Esophagus squamous epithelium (tissue), 5 donors: Measurements from ENCODE around the gene PRSS56. TPM values are rescaled to one million over a fixed set of nuclear protein-coding genes. Genes with fewer than 3 reads are reported as not detected.

Source experiments
- DNase-seq: peaks from one replicate; lab custom pipeline; 2025; lab: John Stamatoyannopoulos, UW
- H3K27ac ChIP-seq, 4 donors: fragments of 200-600 bp; sonication (generic); one replicate each; pipeline ENCODE4 v1.5.1; 2016 to 2019; ENCODE audit warnings: mild to moderate bottlenecking in 1 of 4
- H3K27me3 ChIP-seq, 4 donors: fragments of 200-600 bp; sonication (generic); 1 replicate in 3 of 4; 2 replicates in 1 of 4; pipeline versions ENCODE4 v1.5.1 to v1.6.0; 2017 to 2021; ENCODE audit warnings: antibody characterized with exemption in 1 of 4
- H3K36me3 ChIP-seq, 3 donors: fragments of 200-600 bp; sonication (generic); one replicate each; pipeline ENCODE4 v1.5.1; 2016 to 2019
- H3K4me1 ChIP-seq, 3 donors: fragments of 200-600 bp; sonication (generic); one replicate each; pipeline ENCODE4 v1.5.1; 2017 to 2019
- H3K4me3 ChIP-seq, 4 donors: fragments of 200-600 bp; sonication (generic); 1 replicate in 3 of 4; 2 replicates in 1 of 4; pipeline ENCODE4 v1.5.1; 2016 to 2019; ENCODE audit warnings: mild to moderate bottlenecking in 2 of 4, moderate library complexity in 1 of 4
- H3K9me3 ChIP-seq, 3 donors: fragments of 200-600 bp; sonication (generic); one replicate each; pipeline ENCODE4 v1.5.1; 2016 to 2019
- POLR2A ChIP-seq, 4 donors: fragments of 450-650 bp; IDR thresholded peaks; one replicate each; pipeline ENCODE4 v1.6.1; 2017; ENCODE audit warnings: antibody characterized with exemption in 4 of 4, mild to moderate bottlenecking in 4 of 4, moderate library complexity in 3 of 4
- WGBS, 2 donors: methylation state at CpG; one replicate each; pipeline ENCODE4 v1.1.5; 2018; 5-methylcytosine and 5-hydroxymethylcytosine counted together
- intact Hi-C: fragments of 100-400 bp; cut with DNase I; formaldehyde crosslinking; loops from one replicate; pipeline ENCODE4 v1.15.0; 2022
- total RNA-seq, 4 donors: library from RNA; depleted of rRNA; stranded (reverse); fragments of >200 nt; gene quantifications; one replicate each; pipeline ENCODE4 v1.1.0, GENCODE V29; 2016
- TF ChIP-seq, protein P1 (sequence below), 6 experiments: fragments of 450-650 bp in 4 of 6; fragments of 200-600 bp in 2 of 6; sonication (generic) in 2 of 6; IDR thresholded peaks; one replicate each; pipeline ENCODE4 v1.5.1; 2016 to 2019; ENCODE audit warnings: antibody characterized with exemption in 6 of 6, mild to moderate bottlenecking in 4 of 6, moderate library complexity in 4 of 6
- donor health status: DM: yes; HTN: yes; CAD: no.

Gene PRSS56
- total RNA-seq, 4 donors from 2014 or later = not detected

DNA sequence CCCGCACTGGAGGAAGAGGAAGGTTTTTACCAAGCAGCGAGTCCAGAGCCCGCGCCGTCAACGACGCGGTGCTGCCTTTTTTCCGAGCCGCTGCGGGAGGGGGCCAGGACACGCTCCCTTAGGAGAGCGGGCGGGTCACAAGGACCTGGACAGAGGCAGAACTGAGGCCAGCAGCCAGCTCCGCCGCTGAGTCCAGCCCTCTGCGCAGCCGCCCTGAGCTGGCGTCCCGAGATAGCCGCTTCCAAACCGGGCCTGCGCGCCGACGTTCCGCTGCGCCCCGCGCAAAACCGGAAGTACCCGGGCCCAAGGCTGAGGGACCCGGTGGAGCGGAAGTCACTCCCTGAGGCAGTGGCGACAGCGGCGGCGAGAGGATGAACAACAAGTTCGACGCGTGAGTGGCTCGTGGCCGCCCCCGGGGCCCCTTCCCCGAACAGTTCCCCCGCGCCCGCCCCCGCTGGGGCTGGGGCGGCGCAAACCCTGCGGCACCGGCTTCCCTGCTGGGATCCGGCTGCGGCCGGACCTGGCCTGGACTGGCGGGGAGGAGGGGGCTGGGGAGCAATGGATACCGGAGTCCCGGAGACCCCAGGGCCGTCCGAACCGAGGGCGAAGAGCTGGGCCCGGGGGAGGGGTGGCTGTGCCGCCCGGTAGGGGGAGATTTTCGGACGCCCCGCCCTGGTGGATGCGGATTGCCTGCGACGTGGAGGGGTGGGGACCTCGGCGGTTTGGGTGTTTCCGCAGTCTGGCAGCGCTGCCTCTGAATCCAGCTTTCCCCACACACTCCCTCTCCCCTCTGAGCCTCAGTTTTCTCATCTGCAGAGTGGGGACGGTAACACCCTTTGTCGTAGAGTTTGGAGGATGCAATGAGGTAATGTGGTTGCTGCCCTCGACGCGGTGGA lies 30.4 kb downstream of the PRSS56 start, which contains the start of the genes EIF4E2 and TIGD1:
Gene EIF4E2, plus strand, starts transcription at position 336 of the 896 bp plus-strand sequence. Its CDS starts 36 bp downstream, at position 372.
Gene TIGD1, minus strand, starts transcription at position 204 of the 896 bp plus-strand sequence. CDS start 675 bp downstream, outside the sequence.
- Histone ChIP-seq H3K9me3 (no peaks in the 10 kb centered on the region), H3K4me1 (peaks cover 8 to 43% (median 20%) of the 10 kb centered on the region in 3 donors), H3K4me3 (peak within 1 kb of the TSS; percentile 83 to 97 (median 90)), H3K36me3 (peaks cover 0 to 37% (median 0%) of the 10 kb centered on the region in 3 donors), H3K27ac (peak within 1 kb of the TSS; percentile 98 to 99 (median 99)), H3K27me3 (no peaks in the 10 kb centered on the region)
- intact Hi-C loops = no loop called here
- TF ChIP-seq POLR2A (IDR thresholded peaks at IDR 0.05) = peak in 2 of 4 donors; percentile 74 to 82
- TF ChIP-seq, protein P1, sequence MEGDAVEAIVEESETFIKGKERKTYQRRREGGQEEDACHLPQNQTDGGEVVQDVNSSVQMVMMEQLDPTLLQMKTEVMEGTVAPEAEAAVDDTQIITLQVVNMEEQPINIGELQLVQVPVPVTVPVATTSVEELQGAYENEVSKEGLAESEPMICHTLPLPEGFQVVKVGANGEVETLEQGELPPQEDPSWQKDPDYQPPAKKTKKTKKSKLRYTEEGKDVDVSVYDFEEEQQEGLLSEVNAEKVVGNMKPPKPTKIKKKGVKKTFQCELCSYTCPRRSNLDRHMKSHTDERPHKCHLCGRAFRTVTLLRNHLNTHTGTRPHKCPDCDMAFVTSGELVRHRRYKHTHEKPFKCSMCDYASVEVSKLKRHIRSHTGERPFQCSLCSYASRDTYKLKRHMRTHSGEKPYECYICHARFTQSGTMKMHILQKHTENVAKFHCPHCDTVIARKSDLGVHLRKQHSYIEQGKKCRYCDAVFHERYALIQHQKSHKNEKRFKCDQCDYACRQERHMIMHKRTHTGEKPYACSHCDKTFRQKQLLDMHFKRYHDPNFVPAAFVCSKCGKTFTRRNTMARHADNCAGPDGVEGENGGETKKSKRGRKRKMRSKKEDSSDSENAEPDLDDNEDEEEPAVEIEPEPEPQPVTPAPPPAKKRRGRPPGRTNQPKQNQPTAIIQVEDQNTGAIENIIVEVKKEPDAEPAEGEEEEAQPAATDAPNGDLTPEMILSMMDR (IDR thresholded peaks at IDR 0.05) = peak; percentile 18 to 61 (median 46)
- peak; percentile 77 for DNase-seq
- 0% methylated on average over 14 to 18 of the region's 81 CpGs for WGBS, 2 donors

DNA sequence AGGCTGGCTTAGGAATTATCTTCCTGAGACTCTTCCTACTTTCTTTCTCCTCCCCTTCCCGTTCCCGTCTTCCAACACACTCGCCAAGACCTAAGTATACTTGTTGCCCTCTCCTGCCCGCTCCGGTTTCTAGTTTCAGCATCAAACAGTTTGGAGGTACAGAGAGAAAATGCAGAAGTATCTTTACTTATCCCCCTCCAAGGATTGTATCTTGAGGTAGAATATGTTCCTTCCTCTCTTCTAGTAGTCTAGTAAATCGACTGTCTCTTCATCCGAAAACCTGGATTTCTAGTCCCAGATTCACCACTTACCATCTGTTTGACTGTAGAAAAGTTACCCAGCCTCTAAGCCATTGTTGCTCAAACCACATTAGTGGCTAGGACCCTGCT lies 31.1 kb downstream of the PRSS56 start:
- WGBS, 2 donors = 2 to 5% methylated on average over 7 of the region's 7 CpGs
- H3K4me1 ChIP-seq = peaks cover 8 to 43% (median 20%) of the 10 kb centered on the region in 3 donors
- DNase-seq = no peak
- no peaks in the 10 kb centered on the region for H3K9me3 ChIP-seq
- peaks cover 0 to 37% (median 0%) of the 10 kb centered on the region in 3 donors for H3K36me3 ChIP-seq
- intact Hi-C loops = no loop called here
- no peak for TF ChIP-seq POLR2A (IDR thresholded peaks at IDR 0.05)
- TF ChIP-seq, protein P1 (IDR thresholded peaks at IDR 0.05) = no peak
- H3K27ac ChIP-seq = peak overlapping the region; percentile 98 to 99 (median 99)
- H3K27me3 ChIP-seq = no peaks in the 10 kb centered on the region
- peak overlapping the region; percentile 83 to 97 (median 90) for H3K4me3 ChIP-seq

DNA sequence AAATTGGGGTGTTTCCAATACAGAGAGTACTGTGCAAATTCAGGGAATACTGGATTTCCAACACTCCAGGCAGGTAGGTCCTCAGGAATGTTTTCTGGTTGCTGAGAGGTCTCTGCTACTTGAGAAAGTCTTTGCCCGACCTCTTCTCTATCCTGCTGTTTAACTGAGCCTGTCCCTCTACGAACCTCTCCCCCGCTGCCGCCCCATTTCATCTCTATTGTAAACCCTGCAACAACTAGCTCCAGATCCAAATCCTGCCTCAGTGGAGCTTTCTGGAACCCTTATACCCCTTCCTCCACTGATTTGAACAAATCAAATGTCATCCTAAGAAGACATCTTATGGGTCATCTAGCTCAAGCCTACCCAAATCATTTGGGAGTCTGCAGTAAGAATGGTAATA lies 31.6 kb downstream of the PRSS56 start:
- DNase-seq = no peak
- Histone ChIP-seq H3K9me3 (no peaks in the 10 kb centered on the region), H3K36me3 (peaks cover 0 to 38% (median 2%) of the 10 kb centered on the region in 3 donors), H3K4me3 (peak overlapping the region in 3 of 4 donors; percentile 83 to 97 (median 87)), H3K27me3 (no peaks in the 10 kb centered on the region), H3K27ac (peak overlapping the region in 3 of 4 donors; percentile 98 to 99 (median 99)), H3K4me1 (peaks cover 8 to 43% (median 20%) of the 10 kb centered on the region in 3 donors)
- WGBS, 2 donors = 92% methylated on average over 4 of the region's 4 CpGs
- TF ChIP-seq, protein P1 (IDR thresholded peaks at IDR 0.05) = no peak
- TF ChIP-seq POLR2A (IDR thresholded peaks at IDR 0.05) = no peak
- intact Hi-C loops = no loop called here

- Histone ChIP-seq H3K27me3 (no peaks in the 10 kb centered on the region), H3K27ac (no peak overlapping the region), H3K4me1 (peaks cover 6 to 27% (median 13%) of the 10 kb centered on the region in 3 donors), H3K4me3 (no peak overlapping the region), H3K9me3 (no peaks in the 10 kb centered on the region), H3K36me3 (peaks cover 0 to 75% (median 21%) of the 10 kb centered on the region in 3 donors)
- no peak for DNase-seq
- TF ChIP-seq, protein P1 (IDR thresholded peaks at IDR 0.05) = no peak
- intact Hi-C loops = no loop called here
- 75 to 92% methylated on average over 3 of the region's 3 CpGs for WGBS, 2 donors
Observed at GRCh38 chr2:232556426-232556825, 36.2 kb downstream of the PRSS56 start.
